IMR-90 (cell line): ENCODE results near the gene OSMR. TPM values are rescaled to one million over a fixed set of nuclear protein-coding genes. Genes with fewer than 3 reads are reported as not detected.

Source experiments
- ATAC-seq: fragments of 200-7000 bp; cut with Tn5 transposase; 2 replicates; pipeline ENCODE4 v1.9.1; 2020; ENCODE audit warnings: low read depth, mild to moderate bottlenecking, moderate library complexity
- BruUV-seq: library from RNA; stranded (reverse); fragments of 400-500 nt; replicated peaks from 2 replicates; lab custom pipeline; 2021; lab: Mats Ljungman, UMichigan
- CTCF ChIA-PET: fragments of 300-600 bp; formaldehyde crosslinking; extraction: SDS; loops from one replicate; lab custom pipeline; 2021; ENCODE audit warnings: antibody characterized with exemption; lab: Yijun Ruan, JAX
- POLR2A ChIA-PET: fragments of 300-600 bp; sonication (Branson Sonifier 250); formaldehyde crosslinking; loops from one replicate; lab custom pipeline; 2022; ENCODE audit warnings: antibody characterized with exemption; ENCODE audit not compliant: unreplicated experiment; lab: Charles Lee
- DNase-seq: peaks from one replicate; pipeline ENCODE4 v3.0.0; 2013
- H2AFZ ChIP-seq: replicated peaks from 2 replicates; pipeline ENCODE3; 2013; ENCODE audit warnings: low read length, mild to moderate bottlenecking; ENCODE audit not compliant: poor library complexity
- H2AK5ac ChIP-seq: 2 replicates; pipeline ENCODE4 v1.6.1; 2013; ENCODE audit warnings: low read depth, low read length, inconsistent platforms
- H2AK9ac ChIP-seq: replicated peaks from 2 replicates; pipeline ENCODE3; 2013; ENCODE audit warnings: mild to moderate bottlenecking, low read depth, low read length, moderate library complexity; ENCODE audit not compliant: poor library complexity
- H2BK120ac ChIP-seq: 2 replicates; pipeline ENCODE4 v1.6.1; 2013; ENCODE audit warnings: low read depth, low read length, inconsistent platforms
- H2BK15ac ChIP-seq: 3 replicates; pipeline ENCODE4 v1.6.1; 2013; ENCODE audit warnings: low read depth, low read length, inconsistent platforms
- H2BK20ac ChIP-seq: 2 replicates; pipeline ENCODE4 v1.6.1; 2013; ENCODE audit warnings: low read depth, mild to moderate bottlenecking, inconsistent platforms, low read length, moderate library complexity
- H2BK5ac ChIP-seq: 2 replicates; pipeline ENCODE4 v1.6.1; 2013; ENCODE audit warnings: mild to moderate bottlenecking, low read depth, low read length, inconsistent platforms; ENCODE audit not compliant: poor library complexity, severe bottlenecking
- H3K14ac ChIP-seq: replicated peaks from 2 replicates; pipeline ENCODE4 v1.6.1; 2013; ENCODE audit warnings: low read depth, low read length, inconsistent platforms
- H3K18ac ChIP-seq: 2 replicates; pipeline ENCODE4 v1.6.1; 2013; ENCODE audit warnings: low read depth, low read length, control low read depth
- H3K23ac ChIP-seq: 2 replicates; pipeline ENCODE4 v1.6.1; 2013; ENCODE audit warnings: low read depth, low read length, inconsistent platforms
- H3K27ac ChIP-seq: 2 replicates; pipeline ENCODE4 v1.5.1; 2013; ENCODE audit warnings: mild to moderate bottlenecking, control low read depth, low read length; ENCODE audit not compliant: insufficient read depth
- H3K27me3 ChIP-seq: 2 replicates; pipeline ENCODE4 v1.6.1; 2013; ENCODE audit warnings: low read length; ENCODE audit not compliant: control insufficient read depth, insufficient read depth
- H3K36me3 ChIP-seq: 2 replicates; pipeline ENCODE4 v1.6.1; 2013; ENCODE audit warnings: low read length, mixed read lengths; ENCODE audit not compliant: control insufficient read depth, insufficient read depth
- H3K4ac ChIP-seq: 2 replicates; pipeline ENCODE4 v1.6.1; 2013; ENCODE audit warnings: low read depth, low read length, inconsistent platforms
- H3K4me1 ChIP-seq: 2 replicates; pipeline ENCODE4 v1.6.1; 2013; ENCODE audit warnings: low read length, mixed read lengths; ENCODE audit not compliant: control insufficient read depth, insufficient read depth
- H3K4me2 ChIP-seq: 2 replicates; pipeline ENCODE4 v1.6.1; 2013; ENCODE audit warnings: low read depth, mild to moderate bottlenecking, control low read depth, low read length, moderate library complexity
- H3K4me3 ChIP-seq: 2 replicates; pipeline ENCODE4 v1.5.1; 2013; ENCODE audit warnings: low read depth, mild to moderate bottlenecking, control low read depth, low read length, moderate library complexity; ENCODE audit not compliant: insufficient read depth
- H3K56ac ChIP-seq: 2 replicates; pipeline ENCODE4 v1.6.1; 2013; ENCODE audit warnings: low read length, inconsistent platforms; ENCODE audit not compliant: insufficient read depth; ENCODE audit errors: extremely low read depth
- H3K79me1 ChIP-seq, 2 experiments: 2 replicates each; pipeline ENCODE4 v1.6.1; 2013; ENCODE audit warnings: low read length in 2 of 2, inconsistent platforms in 1 of 2, low read depth in 1 of 2
- H3K9ac ChIP-seq: 2 replicates; pipeline ENCODE4 v1.6.1; 2013; ENCODE audit warnings: low read depth, low read length, control low read depth
- H3K9me1 ChIP-seq: 2 replicates; pipeline ENCODE4 v1.6.1; 2013; ENCODE audit warnings: low read length, inconsistent platforms; ENCODE audit not compliant: insufficient read depth
- H3K9me3 ChIP-seq: 2 replicates; pipeline ENCODE4 v1.6.1; 2013; ENCODE audit warnings: low read length; ENCODE audit not compliant: control insufficient read depth, insufficient read depth
- H4K20me1 ChIP-seq: 2 replicates; pipeline ENCODE4 v1.6.1; 2013; ENCODE audit warnings: low read length, inconsistent platforms; ENCODE audit not compliant: insufficient read depth
- H4K5ac ChIP-seq: 2 replicates; pipeline ENCODE4 v1.6.1; 2013; ENCODE audit warnings: mild to moderate bottlenecking, low read depth, low read length, control low read depth
- H4K8ac ChIP-seq, 2 experiments: 2 replicates each; pipeline ENCODE4 v1.6.1; 2013; ENCODE audit warnings: low read depth in 2 of 2, low read length in 2 of 2, control low read depth in 1 of 2, inconsistent platforms in 1 of 2
- H4K91ac ChIP-seq: 2 replicates; pipeline ENCODE4 v1.6.1; 2013; ENCODE audit warnings: low read depth, low read length, inconsistent platforms; ENCODE audit not compliant: insufficient read depth
- CTCF ChIP-seq: conservative IDR thresholded peaks from 2 replicates; pipeline ENCODE4 v1.5.1; 2012; ENCODE audit warnings: mild to moderate bottlenecking, low read depth, low read length, improper control_type of control experiment
- MAZ ChIP-seq: IDR thresholded peaks from 2 replicates; pipeline ENCODE4 v1.6.1; 2012; ENCODE audit warnings: low read depth, mild to moderate bottlenecking, low read length, improper control_type of control experiment, moderate library complexity, borderline replicate concordance
- NFE2L2 ChIP-seq: fragments of 150-350 bp; IDR thresholded peaks from 2 replicates; pipeline ENCODE4 v1.6.1; 2016; ENCODE audit warnings: low read depth, mild to moderate bottlenecking, low read length
- POLR2A ChIP-seq: IDR thresholded peaks from 2 replicates; pipeline ENCODE4 v1.6.1; 2012; ENCODE audit warnings: mild to moderate bottlenecking, low read depth, low read length
- RCOR1 ChIP-seq: IDR thresholded peaks from 2 replicates; pipeline ENCODE4 v1.6.1; 2012; ENCODE audit warnings: mild to moderate bottlenecking, low read length, improper control_type of control experiment; ENCODE audit not compliant: insufficient replicate concordance
- RFX5 ChIP-seq: IDR thresholded peaks from 2 replicates; pipeline ENCODE4 v1.8.0; 2012; ENCODE audit warnings: low read depth, mild to moderate bottlenecking, low read length, moderate library complexity
- SMC3 ChIP-seq: fragments of 150-350 bp; IDR thresholded peaks from 2 replicates; pipeline ENCODE4 v1.6.1; 2016; ENCODE audit warnings: low read depth, mild to moderate bottlenecking, antibody characterized with exemption, low read length, moderate library complexity
- WGBS, 2 experiments: methylation state at CpG; one replicate each; pipeline versions ENCODE4 v1.1.5 to v1.1.7; 2013; ENCODE audit warnings: missing lambda C conversion rate in 2 of 2; ENCODE audit not compliant: insufficient read length in 1 of 2; ENCODE audit errors: extremely low coverage in 2 of 2; 5-methylcytosine and 5-hydroxymethylcytosine counted together
- dilution Hi-C: fragments of 300-500 bp; cut with HindIII; formaldehyde crosslinking; loops from one replicate; pipeline ENCODE4 v1.14.3; 2018; ENCODE audit warnings: low sequenced_read_pairs; ENCODE audit not compliant: unreplicated experiment
- in situ Hi-C: fragments of 300-500 bp; cut with MboI; formaldehyde crosslinking; loops from 3 replicates; pipeline ENCODE4 v1.14.3; 2019; ENCODE audit warnings: low sequenced_read_pairs, inconsistent platforms, mixed read lengths
- intact Hi-C: fragments of 100-400 bp; cut with micrococcal nuclease; formaldehyde crosslinking; loops from 2 replicates; pipeline ENCODE4 v1.10.0; 2022
- polyA plus RNA-seq, 3 experiments: library from polyadenylated mRNA; depleted of rRNA; stranded (reverse); fragments of >200 nt; gene quantifications; 2 replicates each; pipeline ENCODE4 v1.2.3, GENCODE V29; 2012; ENCODE audit warnings: low replicate concordance in 1 of 3
- total RNA-seq: library from RNA; depleted of rRNA; stranded (reverse); fragments of >200 nt; gene quantifications from 2 replicates; pipeline ENCODE4 v1.2.3, GENCODE V29; 2012

OSMR gene
- total and polyA plus RNA-seq, 2 of the 4 experiments (the other 2 are of a cell fraction): 41.6 to 48.7 TPM

GRCh38 chr5:38854907-38855306 is 9.1 kb downstream of the OSMR start:
- Histone ChIP-seq H4K5ac (no peak overlapping the region), H3K4me2 (0 out of 2 replicates have a peak overlapping the region, but pooled peaks have one; percentile 26), H3K9me3 (0 out of 2 replicates have a peak, but pooled peaks cover 5% of the 10 kb centered on the region), H2AK9ac (no peak overlapping the region), H3K4ac (peak overlapping the region; percentile 20), H4K8ac (no peak overlapping the region), H3K27ac (no peak overlapping the region), H2BK120ac (peak overlapping the region; percentile 10; the same call in 1 of the 2 replicates), H3K14ac (peak overlapping the region; percentile 51), H2BK5ac (peak overlapping the region; percentile 9), H3K9ac (no peak overlapping the region), H2BK20ac (no peak overlapping the region), H3K79me1 (peaks cover 25 to 67% of the 10 kb centered on the region in 2 experiments), H3K23ac (peak overlapping the region; percentile 41), H3K4me3 (no peak overlapping the region), H2BK15ac (no peak overlapping the region), H3K4me1 (peaks cover 15% of the 10 kb centered on the region), H4K20me1 (peaks cover 54% of the 10 kb centered on the region), H3K18ac (no peak overlapping the region; the same call in none of the 2 replicates), H2AK5ac (no peak overlapping the region), H3K36me3 (peaks cover 17% of the 10 kb centered on the region), H3K56ac (no peak overlapping the region), H4K91ac (peak overlapping the region; percentile 2; the same call in 1 of the 2 replicates), H2AFZ (no peak overlapping the region), H3K9me1 (peaks cover 9% of the 10 kb centered on the region), H3K27me3 (no peaks in the 10 kb centered on the region)
- no peak for DNase-seq
- no peak for ATAC-seq
- no CpG with 5 or more reads among the region's 7 CpGs for WGBS, 2 experiments
- TF ChIP-seq CTCF (no peak), RFX5 (no peak), POLR2A (no peak), RCOR1 (no peak), MAZ (no peak), NFE2L2 (no peak), SMC3 (no peak)
- ChIA-PET CTCF (no interaction called here), POLR2A (no interaction called here)
- dilution Hi-C loops (no loop called here), intact Hi-C loops (loop anchor here (2.0 kb wide), 1 partner anchor 16 kb away; no protein-coding TSS in a partner anchor), in situ Hi-C loops (no loop called here)
- no TSS peak for BruUV-seq
